22Rv1 (cell line): ENCODE measurements around the gene RGS7.

Source experiments
- ZFX ChIP-seq: fragments of 450-650 bp; IDR thresholded peaks from 2 replicates; pipeline ENCODE4 v1.6.1; 2017; ENCODE audit warnings: antibody characterized with exemption, borderline replicate concordance
- TF ChIP-seq, protein P1 (sequence below): fragments of 450-650 bp; IDR thresholded peaks from 2 replicates; pipeline ENCODE4 v1.5.1; 2017; ENCODE audit warnings: mild to moderate bottlenecking

DNA sequence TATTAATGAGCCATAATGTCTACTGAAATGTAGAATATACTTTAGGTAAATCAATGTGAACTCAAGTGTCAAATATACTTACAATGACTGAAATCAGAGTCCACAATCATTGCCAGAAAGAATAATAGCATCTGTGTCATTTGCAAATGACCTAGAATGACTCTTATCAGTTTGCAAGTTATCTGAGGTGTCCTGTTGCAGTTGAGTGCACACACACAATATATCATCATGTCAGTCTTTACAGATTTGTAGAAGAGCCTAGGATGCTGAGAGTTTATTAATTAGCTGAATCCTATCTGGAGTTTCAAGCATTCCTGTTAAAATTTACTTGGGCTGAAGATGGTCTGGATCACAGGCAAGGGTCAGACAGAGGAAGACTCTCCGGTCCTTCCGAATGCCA lies 421.1 kb downstream of the RGS7 start:
- TF ChIP-seq, protein P1, sequence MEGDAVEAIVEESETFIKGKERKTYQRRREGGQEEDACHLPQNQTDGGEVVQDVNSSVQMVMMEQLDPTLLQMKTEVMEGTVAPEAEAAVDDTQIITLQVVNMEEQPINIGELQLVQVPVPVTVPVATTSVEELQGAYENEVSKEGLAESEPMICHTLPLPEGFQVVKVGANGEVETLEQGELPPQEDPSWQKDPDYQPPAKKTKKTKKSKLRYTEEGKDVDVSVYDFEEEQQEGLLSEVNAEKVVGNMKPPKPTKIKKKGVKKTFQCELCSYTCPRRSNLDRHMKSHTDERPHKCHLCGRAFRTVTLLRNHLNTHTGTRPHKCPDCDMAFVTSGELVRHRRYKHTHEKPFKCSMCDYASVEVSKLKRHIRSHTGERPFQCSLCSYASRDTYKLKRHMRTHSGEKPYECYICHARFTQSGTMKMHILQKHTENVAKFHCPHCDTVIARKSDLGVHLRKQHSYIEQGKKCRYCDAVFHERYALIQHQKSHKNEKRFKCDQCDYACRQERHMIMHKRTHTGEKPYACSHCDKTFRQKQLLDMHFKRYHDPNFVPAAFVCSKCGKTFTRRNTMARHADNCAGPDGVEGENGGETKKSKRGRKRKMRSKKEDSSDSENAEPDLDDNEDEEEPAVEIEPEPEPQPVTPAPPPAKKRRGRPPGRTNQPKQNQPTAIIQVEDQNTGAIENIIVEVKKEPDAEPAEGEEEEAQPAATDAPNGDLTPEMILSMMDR, result no peak
- TF ChIP-seq ZFX, result no peak
